Thoracic aorta (tissue), 2 donors: Measurements from ENCODE around the gene PNMA8A. TPM values are rescaled to one million over a fixed set of nuclear protein-coding genes. Genes with fewer than 3 reads are reported as not detected.

Experiments
- ATAC-seq: fragments of 150-250 bp; one replicate; pipeline ENCODE4 v1.8.0; 2017; ENCODE audit warnings: low read depth; ENCODE audit not compliant: insufficient number of reproducible peaks, low FRiP score
- DNase-seq: peaks from one replicate; pipeline ENCODE4 v3.0.0-alpha.2; 2020; ENCODE audit warnings: low spot score
- H3K27ac ChIP-seq, 2 donors: fragments of 200-600 bp; sonication (generic); 1 replicate in 1 of 2; 2 replicates in 1 of 2; pipeline ENCODE4 v1.5.1; 2016; ENCODE audit warnings: mild to moderate bottlenecking in 2 of 2, moderate library complexity in 2 of 2
- H3K27me3 ChIP-seq: fragments of 200-600 bp; sonication (generic); replicated peaks from 2 replicates; pipeline ENCODE4 v1.6.0; 2016; ENCODE audit warnings: mild to moderate bottlenecking; ENCODE audit not compliant: insufficient read depth
- H3K36me3 ChIP-seq: fragments of 200-600 bp; sonication (generic); one replicate; pipeline ENCODE4 v1.5.1; 2016
- H3K4me1 ChIP-seq, 2 donors: fragments of 200-600 bp; sonication (generic); 1 replicate in 1 of 2; 2 replicates in 1 of 2; pipeline versions ENCODE4 v1.5.1 to v1.6.0; 2016; ENCODE audit warnings: low read depth in 2 of 2, mild to moderate bottlenecking in 1 of 2; ENCODE audit not compliant: control insufficient read depth in 1 of 2
- H3K4me3 ChIP-seq: fragments of 200-600 bp; sonication (generic); 2 replicates; pipeline ENCODE4 v1.5.1; 2016; ENCODE audit warnings: mild to moderate bottlenecking
- H3K9me3 ChIP-seq: fragments of 200-600 bp; sonication (generic); 2 replicates; pipeline ENCODE4 v1.5.1; 2016
- CTCF ChIP-seq: fragments of 200-600 bp; sonication (generic); IDR thresholded peaks from one replicate; pipeline ENCODE4 v1.5.1; 2019; ENCODE audit warnings: antibody characterized with exemption
- total RNA-seq, 2 donors: library from RNA; depleted of rRNA; stranded (reverse); fragments of >200 nt; gene quantifications; one replicate each; pipeline versions ENCODE4 v1.1.0 to v1.2.3, GENCODE V29; 2016

Gene PNMA8A, protein sequence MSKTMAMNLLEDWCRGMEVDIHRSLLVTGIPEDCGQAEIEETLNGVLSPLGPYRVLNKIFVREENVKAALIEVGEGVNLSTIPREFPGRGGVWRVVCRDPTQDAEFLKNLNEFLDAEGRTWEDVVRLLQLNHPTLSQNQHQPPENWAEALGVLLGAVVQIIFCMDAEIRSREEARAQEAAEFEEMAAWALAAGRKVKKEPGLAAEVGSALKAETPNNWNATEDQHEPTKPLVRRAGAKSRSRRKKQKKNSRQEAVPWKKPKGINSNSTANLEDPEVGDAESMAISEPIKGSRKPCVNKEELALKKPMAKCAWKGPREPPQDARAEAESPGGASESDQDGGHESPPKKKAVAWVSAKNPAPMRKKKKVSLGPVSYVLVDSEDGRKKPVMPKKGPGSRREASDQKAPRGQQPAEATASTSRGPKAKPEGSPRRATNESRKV
- total RNA-seq, result 10 to 100 TPM in 1 of 2 donors, 1 to 10 TPM in 1; 5.1 to 14.6 TPM

GRCh38 chr19:46471116-46471733 lies at the start of gene PNMA8A:
Gene PNMA8A (minus strand): TSS chr19:46471563. CDS start chr19:46471035, 528 bp downstream.
- Histone ChIP-seq H3K9me3 (no peaks in the 10 kb centered on the region), H3K4me3 (peak within 1 kb of the TSS; percentile 63), H3K36me3 (no peaks in the 10 kb centered on the region), H3K27me3 (no peaks in the 10 kb centered on the region), H3K27ac (peak within 1 kb of the TSS; percentile 85 to 88), H3K4me1 (peaks cover 30 to 76% of the 10 kb centered on the region in 2 donors)
- peak; percentile 36 for TF ChIP-seq CTCF
- ATAC-seq, result peak; percentile 33
- DNase-seq, result peak; percentile 61

DNA sequence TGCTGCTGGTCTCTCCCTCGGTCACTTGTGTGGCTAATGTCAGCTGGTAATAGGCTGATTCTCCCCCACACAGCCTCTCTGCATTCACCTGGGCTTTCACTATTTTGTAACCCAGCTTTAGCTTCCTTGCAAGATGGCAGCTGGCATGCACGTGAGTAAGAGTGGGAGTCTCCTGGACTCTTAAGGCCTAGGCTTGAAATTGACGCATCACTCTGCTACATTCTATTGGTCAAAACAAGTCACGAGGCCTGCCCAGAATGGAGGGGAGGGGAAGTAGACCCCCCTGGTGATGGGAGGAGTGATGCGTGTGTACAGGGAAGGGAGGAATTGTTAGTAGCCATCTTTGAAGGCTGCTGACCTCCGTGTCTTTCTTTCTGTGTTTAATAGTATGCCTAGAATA lies 49.3 kb upstream of the PNMA8A start:
- Histone ChIP-seq H3K36me3 (no peaks in the 10 kb centered on the region), H3K27me3 (no peaks in the 10 kb centered on the region), H3K4me3 (no peak overlapping the region), H3K27ac (no peak overlapping the region), H3K9me3 (no peaks in the 10 kb centered on the region), H3K4me1 (no peaks in the 10 kb centered on the region)
- ATAC-seq (no peak), DNase-seq (no peak)
- no peak for TF ChIP-seq CTCF

- TF ChIP-seq CTCF, result no peak
- DNase-seq, result no peak
- ATAC-seq, result no peak
Observed at GRCh38 chr19:46517471-46517870, 46.1 kb upstream of the PNMA8A start.

GRCh38 chr19:46515879-46516350 lies 44.6 kb upstream of the PNMA8A start:
- ATAC-seq (no peak), DNase-seq (no peak)
- no peaks in the 10 kb centered on the region for H3K27me3 ChIP-seq
- H3K36me3 ChIP-seq, result no peaks in the 10 kb centered on the region
- H3K4me1 ChIP-seq, result peaks cover 5 to 14% of the 10 kb centered on the region in 2 donors
- no peak overlapping the region for H3K4me3 ChIP-seq
- no peak overlapping the region for H3K27ac ChIP-seq
- TF ChIP-seq CTCF, result peak; percentile 72
- peaks cover 5% of the 10 kb centered on the region for H3K9me3 ChIP-seq

More at GRCh38 chr19:46517471-46517870, 46.1 kb upstream of the PNMA8A start:
- Histone ChIP-seq H3K9me3 (no peaks in the 10 kb centered on the region), H3K27me3 (no peaks in the 10 kb centered on the region), H3K4me3 (no peak overlapping the region), H3K36me3 (no peaks in the 10 kb centered on the region), H3K4me1 (peaks cover 5 to 14% of the 10 kb centered on the region in 2 donors), H3K27ac (no peak overlapping the region)

GRCh38 chr19:46515290-46515609 lies 43.9 kb upstream of the PNMA8A start:
- no peak for ATAC-seq
- H3K27me3 ChIP-seq, result no peaks in the 10 kb centered on the region

More at GRCh38 chr19:46515290-46515609, 43.9 kb upstream of the PNMA8A start:
- DNase-seq, result no peak
- H3K4me3 ChIP-seq, result no peak overlapping the region
- H3K27ac ChIP-seq, result no peak overlapping the region
- H3K4me1 ChIP-seq, result peaks cover 5 to 14% of the 10 kb centered on the region in 2 donors
- no peak for TF ChIP-seq CTCF
- no peaks in the 10 kb centered on the region for H3K36me3 ChIP-seq
- peaks cover 5% of the 10 kb centered on the region for H3K9me3 ChIP-seq
